Subcutaneous adipose tissue (tissue), 4 donors: ENCODE results near the gene MRI1. TPM values are rescaled to one million over a fixed set of nuclear protein-coding genes. Genes with fewer than 3 reads are reported as not detected.

Experiments used
- total RNA-seq, 4 donors: library from RNA; depleted of rRNA; stranded (reverse); fragments of >200 nt; gene quantifications; one replicate each; pipeline ENCODE4 v1.1.0, GENCODE V29; 2016
- TF ChIP-seq, protein P1 (sequence below): fragments of 450-650 bp; IDR thresholded peaks from one replicate; pipeline ENCODE4 v1.5.1; 2016; ENCODE audit warnings: low read depth, mild to moderate bottlenecking, control low read depth, antibody characterized with exemption, moderate library complexity

Gene MRI1
- total RNA-seq, 4 donors from 2014 or later, result 12.1 to 81.9 (median 40.3) TPM

DNA sequence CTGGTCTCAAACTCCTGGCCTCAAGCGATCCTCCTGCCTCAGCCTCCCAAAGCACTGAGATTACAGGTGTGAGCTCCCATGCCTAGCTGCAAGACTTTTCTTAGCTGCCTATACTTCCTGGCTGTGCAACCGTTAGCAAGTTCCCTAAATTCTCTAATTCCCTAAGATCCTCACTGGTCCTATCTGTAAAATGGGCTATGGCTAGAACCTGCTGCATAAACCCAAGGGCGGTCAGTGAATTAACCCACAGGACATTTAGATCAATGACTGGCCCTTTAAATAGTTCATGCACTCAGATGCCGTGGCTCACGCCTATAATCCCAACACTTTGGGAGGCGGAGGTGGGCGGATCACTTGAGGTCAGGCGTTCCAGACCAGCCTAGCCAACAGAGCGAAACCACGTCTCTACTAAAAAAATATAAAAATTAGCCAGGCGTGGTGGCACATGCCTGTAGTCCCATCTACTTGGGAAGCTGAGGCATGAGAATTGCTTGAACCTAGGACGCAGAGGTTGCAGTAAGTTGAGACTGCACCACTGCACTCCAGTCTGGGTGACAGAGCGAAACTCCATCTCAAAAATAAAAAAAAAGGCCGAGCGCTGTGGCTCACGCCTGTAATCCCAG, 5.8 kb downstream of the MRI1 start:
- TF ChIP-seq, protein P1, sequence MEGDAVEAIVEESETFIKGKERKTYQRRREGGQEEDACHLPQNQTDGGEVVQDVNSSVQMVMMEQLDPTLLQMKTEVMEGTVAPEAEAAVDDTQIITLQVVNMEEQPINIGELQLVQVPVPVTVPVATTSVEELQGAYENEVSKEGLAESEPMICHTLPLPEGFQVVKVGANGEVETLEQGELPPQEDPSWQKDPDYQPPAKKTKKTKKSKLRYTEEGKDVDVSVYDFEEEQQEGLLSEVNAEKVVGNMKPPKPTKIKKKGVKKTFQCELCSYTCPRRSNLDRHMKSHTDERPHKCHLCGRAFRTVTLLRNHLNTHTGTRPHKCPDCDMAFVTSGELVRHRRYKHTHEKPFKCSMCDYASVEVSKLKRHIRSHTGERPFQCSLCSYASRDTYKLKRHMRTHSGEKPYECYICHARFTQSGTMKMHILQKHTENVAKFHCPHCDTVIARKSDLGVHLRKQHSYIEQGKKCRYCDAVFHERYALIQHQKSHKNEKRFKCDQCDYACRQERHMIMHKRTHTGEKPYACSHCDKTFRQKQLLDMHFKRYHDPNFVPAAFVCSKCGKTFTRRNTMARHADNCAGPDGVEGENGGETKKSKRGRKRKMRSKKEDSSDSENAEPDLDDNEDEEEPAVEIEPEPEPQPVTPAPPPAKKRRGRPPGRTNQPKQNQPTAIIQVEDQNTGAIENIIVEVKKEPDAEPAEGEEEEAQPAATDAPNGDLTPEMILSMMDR, result no peak

DNA sequence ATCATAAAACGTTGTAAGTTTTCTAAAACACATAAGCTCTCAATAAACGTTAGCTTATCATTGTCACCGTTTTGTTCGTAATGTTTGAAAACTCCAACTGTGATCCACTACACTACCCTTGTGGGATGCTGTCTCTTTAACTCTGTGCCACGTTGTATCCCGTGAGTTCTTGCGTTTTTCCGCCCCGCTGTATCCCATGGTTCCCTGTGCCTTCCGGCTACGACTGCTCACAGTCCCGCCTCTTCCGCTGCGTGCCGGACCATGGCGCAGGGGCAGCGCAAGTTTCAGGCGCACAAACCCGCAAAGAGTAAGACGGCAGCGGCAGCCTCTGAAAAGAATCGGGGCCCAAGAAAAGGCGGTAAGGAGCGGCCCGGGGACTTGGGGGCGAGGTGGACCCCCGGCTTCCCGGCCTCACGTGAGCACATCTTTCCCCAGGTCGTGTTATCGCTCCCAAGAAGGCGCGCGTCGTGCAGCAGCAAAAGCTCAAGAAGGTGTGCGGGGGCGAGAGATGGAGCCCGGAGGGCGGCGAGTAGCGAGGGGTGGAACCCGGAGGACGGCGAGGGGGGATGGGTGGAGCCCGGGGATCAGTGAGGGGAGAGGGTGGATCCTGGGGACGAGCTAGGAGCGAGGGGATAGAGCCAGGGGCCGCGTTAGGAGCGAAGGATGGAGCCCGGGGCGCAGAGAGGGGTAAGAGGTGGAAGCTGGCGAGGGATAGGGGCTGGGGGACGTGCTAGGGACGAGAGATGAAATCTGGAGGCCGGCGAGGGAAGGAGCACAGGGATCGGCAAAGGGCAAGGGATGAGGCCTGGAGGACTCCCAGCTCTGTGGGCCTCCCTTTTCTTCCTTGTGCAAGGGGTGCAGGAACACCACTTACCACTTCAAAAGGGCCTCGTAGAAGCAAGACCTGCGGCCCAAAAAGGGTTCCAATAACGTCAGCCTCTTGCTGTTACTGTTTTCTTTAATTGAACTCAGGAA, 10.2 kb downstream of the MRI1 start, which contains the start of gene C19orf53:
C19orf53 (plus strand) TSS at position 240 of the 975 bp plus-strand sequence; CDS start at position 262, 22 bp downstream.
- TF ChIP-seq, protein P1, result no peak

DNA sequence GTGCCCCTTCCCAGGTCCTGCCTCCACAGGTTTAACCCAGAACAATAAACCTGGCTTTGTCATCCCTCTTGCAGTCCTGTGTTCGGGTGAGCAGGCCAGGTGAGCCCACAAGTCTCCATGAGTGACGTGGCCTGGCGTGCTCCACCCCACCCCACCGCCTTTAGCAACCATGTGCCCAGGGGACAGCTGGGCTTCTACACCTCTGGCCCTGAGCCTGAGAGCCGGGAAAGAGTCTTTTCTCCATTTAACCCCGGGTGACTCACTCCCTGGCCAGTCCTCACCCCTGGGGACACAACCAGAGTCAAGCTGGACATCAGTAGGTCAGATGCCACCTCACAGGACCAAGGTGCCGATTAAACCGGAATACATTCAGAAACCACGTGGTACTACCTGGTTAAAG, 14.1 kb downstream of the MRI1 start:
- TF ChIP-seq, protein P1, result no peak

DNA sequence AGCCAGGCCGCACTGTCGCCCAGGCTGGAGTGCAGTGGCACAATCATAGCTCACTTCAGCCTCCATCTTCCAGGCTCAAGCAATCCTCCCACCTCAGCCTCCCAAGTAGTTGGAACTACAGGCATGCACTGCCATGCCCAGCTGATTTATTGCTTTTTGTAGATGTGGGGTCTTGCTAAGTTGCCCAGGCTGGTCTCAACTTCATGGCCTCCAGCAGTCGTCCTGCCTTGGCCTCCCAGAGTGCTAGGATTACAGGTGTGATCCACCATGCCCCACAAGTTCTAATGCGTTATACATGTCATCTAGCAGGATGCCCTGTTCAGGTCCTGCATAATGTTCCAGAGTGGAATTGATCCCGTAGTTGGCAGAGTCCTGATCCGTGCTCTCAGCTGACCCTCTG, 14.5 kb downstream of the MRI1 start:
- TF ChIP-seq, protein P1, result no peak

DNA sequence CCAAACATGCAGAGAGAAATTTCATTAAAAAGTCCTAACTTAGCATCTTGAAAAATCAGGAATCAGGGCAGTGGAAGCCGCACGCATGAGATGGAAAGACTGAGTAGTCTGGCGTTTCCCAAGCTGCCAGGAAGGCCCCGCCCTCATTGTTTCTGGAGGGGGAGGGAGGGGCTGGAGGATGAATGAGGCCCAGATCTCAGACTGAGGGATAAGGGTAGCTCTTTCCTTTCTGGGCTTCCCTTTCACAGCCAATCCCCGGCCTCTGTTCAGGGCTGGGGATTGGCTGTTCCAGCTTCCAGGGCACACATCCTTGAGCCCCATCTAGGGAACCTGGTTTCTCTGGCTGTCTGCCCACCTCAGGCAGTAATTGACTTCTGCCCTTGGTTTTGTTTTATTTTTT, 17.2 kb downstream of the MRI1 start:
- TF ChIP-seq, protein P1, result no peak

DNA sequence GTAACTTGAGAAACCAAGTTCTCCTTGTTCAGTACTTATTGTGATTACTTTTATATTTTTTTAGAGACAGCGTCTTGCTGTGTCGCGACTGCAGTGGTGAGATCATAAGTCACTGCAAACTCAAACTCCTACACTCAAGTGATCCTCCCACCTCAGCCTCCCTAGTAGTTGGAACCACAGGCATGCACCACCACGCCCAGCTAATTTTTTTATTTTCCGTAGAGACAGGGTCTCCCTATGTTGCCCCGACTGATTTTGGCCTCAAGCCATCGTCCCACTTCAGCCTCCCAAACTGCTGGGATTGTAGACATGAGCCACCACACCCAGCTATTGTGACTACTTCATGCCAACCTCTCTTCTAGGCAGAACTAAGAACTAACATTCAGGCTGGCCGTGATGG, 18.2 kb downstream of the MRI1 start:
- TF ChIP-seq, protein P1, result no peak
